ENCODE data around the gene HM13. TPM values are rescaled to one million over a fixed set of nuclear protein-coding genes. Genes with fewer than 3 reads are reported as not detected.
A peak's percentile ranks its signal among the peaks of the same experiment; 100 is the strongest.

HM13 gene
- total and polyA plus RNA-seq, 2 of the 13 experiments (the other 11 are each of a cell fraction or from before 2014, with no cell fraction given), result 118 to 243 TPM

GRCh38 chr20:31517373-31517772 is 3.1 kb downstream of the HM13 start (continued):
- TF ChIP-seq ZNF839 (CRISPR knock-in tag; IDR thresholded peaks at IDR 0.05; ENCODE audit: borderline replicate concordance) (no peak), ZBTB1 (CRISPR knock-in tag; IDR thresholded peaks at IDR 0.05; ENCODE audit: borderline replicate concordance) (no peak), ZNF543 (CRISPR knock-in tag; IDR thresholded peaks at IDR 0.05) (no peak), ZNF232 (CRISPR knock-in tag; IDR thresholded peaks at IDR 0.05; ENCODE audit: borderline replicate concordance) (no peak), AHR (CRISPR knock-in tag; IDR thresholded peaks at IDR 0.05) (no peak), RAD21 (CRISPR knock-in tag; IDR thresholded peaks at IDR 0.05) (no peak; the same call in 1 of the 2 replicates), SMAD9 (CRISPR knock-in tag; IDR thresholded peaks at IDR 0.05) (no peak), ZNF761 (CRISPR knock-in tag; conservative IDR thresholded peaks at IDR 0.05) (no peak), RBFOX2 (IDR thresholded peaks at IDR 0.05; ENCODE audit: low read depth, low read length) (no peak), SMAD3 (CRISPR knock-in tag; IDR thresholded peaks at IDR 0.05) (no peak), SIN3B (IDR thresholded peaks at IDR 0.05; ENCODE audit: low read length) (no peak), ZBTB7A (CRISPR knock-in tag; IDR thresholded peaks at IDR 0.05) (no peak), ONECUT2 (CRISPR knock-in tag; IDR thresholded peaks at IDR 0.05) (no peak), HMG20A (CRISPR knock-in tag; IDR thresholded peaks at IDR 0.05; ENCODE audit: borderline replicate concordance) (no peak), RFX3 (CRISPR knock-in tag; IDR thresholded peaks at IDR 0.05) (no peak), RELA (CRISPR knock-in tag; IDR thresholded peaks at IDR 0.05) (no peak), ZNF430 (CRISPR knock-in tag; IDR thresholded peaks at IDR 0.05) (0 out of 2 replicates have a peak, but pooled peaks have one; percentile 53)
- TF ChIP-seq, protein P1, sequence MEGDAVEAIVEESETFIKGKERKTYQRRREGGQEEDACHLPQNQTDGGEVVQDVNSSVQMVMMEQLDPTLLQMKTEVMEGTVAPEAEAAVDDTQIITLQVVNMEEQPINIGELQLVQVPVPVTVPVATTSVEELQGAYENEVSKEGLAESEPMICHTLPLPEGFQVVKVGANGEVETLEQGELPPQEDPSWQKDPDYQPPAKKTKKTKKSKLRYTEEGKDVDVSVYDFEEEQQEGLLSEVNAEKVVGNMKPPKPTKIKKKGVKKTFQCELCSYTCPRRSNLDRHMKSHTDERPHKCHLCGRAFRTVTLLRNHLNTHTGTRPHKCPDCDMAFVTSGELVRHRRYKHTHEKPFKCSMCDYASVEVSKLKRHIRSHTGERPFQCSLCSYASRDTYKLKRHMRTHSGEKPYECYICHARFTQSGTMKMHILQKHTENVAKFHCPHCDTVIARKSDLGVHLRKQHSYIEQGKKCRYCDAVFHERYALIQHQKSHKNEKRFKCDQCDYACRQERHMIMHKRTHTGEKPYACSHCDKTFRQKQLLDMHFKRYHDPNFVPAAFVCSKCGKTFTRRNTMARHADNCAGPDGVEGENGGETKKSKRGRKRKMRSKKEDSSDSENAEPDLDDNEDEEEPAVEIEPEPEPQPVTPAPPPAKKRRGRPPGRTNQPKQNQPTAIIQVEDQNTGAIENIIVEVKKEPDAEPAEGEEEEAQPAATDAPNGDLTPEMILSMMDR (CRISPR knock-in tag; IDR thresholded peaks at IDR 0.05), result peak; percentile 85
- TF ChIP-seq, protein P2, sequence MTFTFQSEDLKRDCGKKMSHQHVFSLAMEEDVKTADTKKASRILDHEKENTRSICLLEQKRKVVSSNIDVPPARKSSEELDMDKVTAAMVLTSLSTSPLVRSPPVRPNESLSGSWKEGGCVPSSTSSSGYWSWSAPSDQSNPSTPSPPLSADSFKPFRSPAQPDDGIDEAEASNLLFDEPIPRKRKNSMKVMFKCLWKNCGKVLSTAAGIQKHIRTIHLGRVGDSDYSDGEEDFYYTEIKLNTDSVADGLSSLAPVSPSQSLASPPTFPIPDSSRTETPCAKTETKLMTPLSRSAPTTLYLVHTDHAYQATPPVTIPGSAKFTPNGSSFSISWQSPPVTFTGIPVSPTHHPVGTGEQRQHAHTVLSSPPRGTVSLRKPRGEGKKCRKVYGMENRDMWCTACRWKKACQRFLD (CRISPR knock-in tag; IDR thresholded peaks at IDR 0.05; ENCODE audit: borderline replicate concordance), result no peak
- TF ChIP-seq, protein P3, sequence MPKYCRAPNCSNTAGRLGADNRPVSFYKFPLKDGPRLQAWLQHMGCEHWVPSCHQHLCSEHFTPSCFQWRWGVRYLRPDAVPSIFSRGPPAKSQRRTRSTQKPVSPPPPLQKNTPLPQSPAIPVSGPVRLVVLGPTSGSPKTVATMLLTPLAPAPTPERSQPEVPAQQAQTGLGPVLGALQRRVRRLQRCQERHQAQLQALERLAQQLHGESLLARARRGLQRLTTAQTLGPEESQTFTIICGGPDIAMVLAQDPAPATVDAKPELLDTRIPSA (CRISPR knock-in tag; IDR thresholded peaks at IDR 0.05; ENCODE audit: borderline replicate concordance), result no peak
- TF ChIP-seq, protein P4, sequence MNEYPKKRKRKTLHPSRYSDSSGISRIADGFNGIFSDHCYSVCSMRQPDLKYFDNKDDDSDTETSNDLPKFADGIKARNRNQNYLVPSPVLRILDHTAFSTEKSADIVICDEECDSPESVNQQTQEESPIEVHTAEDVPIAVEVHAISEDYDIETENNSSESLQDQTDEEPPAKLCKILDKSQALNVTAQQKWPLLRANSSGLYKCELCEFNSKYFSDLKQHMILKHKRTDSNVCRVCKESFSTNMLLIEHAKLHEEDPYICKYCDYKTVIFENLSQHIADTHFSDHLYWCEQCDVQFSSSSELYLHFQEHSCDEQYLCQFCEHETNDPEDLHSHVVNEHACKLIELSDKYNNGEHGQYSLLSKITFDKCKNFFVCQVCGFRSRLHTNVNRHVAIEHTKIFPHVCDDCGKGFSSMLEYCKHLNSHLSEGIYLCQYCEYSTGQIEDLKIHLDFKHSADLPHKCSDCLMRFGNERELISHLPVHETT (CRISPR knock-in tag; conservative IDR thresholded peaks at IDR 0.05), result no peak
- TF ChIP-seq, protein P5, sequence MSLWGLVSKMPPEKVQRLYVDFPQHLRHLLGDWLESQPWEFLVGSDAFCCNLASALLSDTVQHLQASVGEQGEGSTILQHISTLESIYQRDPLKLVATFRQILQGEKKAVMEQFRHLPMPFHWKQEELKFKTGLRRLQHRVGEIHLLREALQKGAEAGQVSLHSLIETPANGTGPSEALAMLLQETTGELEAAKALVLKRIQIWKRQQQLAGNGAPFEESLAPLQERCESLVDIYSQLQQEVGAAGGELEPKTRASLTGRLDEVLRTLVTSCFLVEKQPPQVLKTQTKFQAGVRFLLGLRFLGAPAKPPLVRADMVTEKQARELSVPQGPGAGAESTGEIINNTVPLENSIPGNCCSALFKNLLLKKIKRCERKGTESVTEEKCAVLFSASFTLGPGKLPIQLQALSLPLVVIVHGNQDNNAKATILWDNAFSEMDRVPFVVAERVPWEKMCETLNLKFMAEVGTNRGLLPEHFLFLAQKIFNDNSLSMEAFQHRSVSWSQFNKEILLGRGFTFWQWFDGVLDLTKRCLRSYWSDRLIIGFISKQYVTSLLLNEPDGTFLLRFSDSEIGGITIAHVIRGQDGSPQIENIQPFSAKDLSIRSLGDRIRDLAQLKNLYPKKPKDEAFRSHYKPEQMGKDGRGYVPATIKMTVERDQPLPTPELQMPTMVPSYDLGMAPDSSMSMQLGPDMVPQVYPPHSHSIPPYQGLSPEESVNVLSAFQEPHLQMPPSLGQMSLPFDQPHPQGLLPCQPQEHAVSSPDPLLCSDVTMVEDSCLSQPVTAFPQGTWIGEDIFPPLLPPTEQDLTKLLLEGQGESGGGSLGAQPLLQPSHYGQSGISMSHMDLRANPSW (CRISPR knock-in tag; IDR thresholded peaks at IDR 0.05; ENCODE audit: borderline replicate concordance), result no peak
- TF ChIP-seq, protein P6, sequence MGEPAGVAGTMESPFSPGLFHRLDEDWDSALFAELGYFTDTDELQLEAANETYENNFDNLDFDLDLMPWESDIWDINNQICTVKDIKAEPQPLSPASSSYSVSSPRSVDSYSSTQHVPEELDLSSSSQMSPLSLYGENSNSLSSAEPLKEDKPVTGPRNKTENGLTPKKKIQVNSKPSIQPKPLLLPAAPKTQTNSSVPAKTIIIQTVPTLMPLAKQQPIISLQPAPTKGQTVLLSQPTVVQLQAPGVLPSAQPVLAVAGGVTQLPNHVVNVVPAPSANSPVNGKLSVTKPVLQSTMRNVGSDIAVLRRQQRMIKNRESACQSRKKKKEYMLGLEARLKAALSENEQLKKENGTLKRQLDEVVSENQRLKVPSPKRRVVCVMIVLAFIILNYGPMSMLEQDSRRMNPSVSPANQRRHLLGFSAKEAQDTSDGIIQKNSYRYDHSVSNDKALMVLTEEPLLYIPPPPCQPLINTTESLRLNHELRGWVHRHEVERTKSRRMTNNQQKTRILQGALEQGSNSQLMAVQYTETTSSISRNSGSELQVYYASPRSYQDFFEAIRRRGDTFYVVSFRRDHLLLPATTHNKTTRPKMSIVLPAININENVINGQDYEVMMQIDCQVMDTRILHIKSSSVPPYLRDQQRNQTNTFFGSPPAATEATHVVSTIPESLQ (CRISPR knock-in tag; conservative IDR thresholded peaks at IDR 0.05), result no peak

Data from HepG2 (cell line).